WI38 (cell line): Measurements from ENCODE around the gene GRAMD2A.

Experiments used
- H3K4me3 ChIP-seq: 2 replicates; pipeline ENCODE4 v1.5.1; 2011; ENCODE audit warnings: low read depth, mild to moderate bottlenecking, control low read depth, low read length
- CTCF ChIP-seq: IDR thresholded peaks from 2 replicates; pipeline ENCODE4 v1.5.1; 2012; ENCODE audit warnings: low read depth, mild to moderate bottlenecking, control low read depth, low read length

GRAMD2A gene

DNA sequence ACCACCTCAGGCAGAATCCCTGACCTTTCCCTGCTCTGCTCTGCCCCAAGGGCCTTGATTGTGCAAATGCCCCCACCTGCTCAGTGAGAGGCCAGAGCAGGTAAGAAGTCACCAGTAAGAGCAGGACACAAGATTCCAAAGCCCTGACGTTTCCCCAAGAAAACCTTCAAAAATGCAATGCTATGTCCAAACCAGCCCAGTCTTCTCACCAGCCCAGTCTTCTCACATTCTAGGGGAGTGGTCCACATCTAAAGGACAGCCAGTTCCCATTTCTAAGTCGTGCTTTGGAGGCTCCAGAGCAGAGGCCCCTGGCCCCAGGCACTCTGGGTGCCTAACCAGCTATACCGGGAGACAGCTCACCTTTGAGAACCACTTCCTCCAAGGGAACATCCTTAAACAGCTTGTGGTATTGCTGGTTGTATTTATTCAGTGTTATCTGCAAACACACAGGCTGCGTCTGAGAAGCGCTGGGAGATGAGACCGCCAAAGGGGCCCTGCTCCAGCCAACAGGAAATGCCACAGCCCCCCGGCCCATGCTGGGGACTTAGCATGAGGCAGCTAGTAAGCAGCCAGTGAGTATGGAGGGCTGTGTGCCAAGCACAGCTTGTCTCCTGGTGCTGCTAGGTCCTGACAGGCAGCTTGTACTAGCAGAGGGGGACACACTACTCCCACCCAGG, 29.3 kb downstream of the GRAMD2A start:
- no peak for TF ChIP-seq CTCF
- no peak overlapping the region for H3K4me3 ChIP-seq

DNA sequence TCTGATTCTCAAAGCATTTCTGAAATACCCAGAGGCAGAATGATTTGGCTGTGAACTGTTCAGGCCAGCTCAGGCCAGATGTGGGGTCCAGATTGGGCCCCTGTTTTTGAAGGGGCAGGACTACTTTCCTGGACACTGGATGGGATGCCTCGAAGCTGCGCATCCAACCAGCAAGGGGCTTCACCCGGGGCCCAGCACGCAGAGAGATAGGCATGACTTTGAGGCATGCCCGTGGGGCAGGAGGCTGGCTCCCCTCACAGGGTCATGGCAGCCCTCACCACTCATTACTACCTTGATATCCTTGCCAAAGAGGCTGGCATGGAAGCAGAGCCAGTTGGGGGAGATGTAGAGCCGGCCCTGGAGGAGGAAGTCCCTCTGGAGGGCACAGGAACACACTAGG, 30.1 kb downstream of the GRAMD2A start:
- TF ChIP-seq CTCF = no peak
- no peak overlapping the region for H3K4me3 ChIP-seq

GRCh38 chr15:72166716-72167417, 30.7 kb downstream of the GRAMD2A start:
- no peak overlapping the region for H3K4me3 ChIP-seq
- TF ChIP-seq CTCF = no peak

- TF ChIP-seq CTCF = no peak
- H3K4me3 ChIP-seq = no peak overlapping the region
Measured at GRCh38 chr15:72163719-72164118, 33.9 kb downstream of the GRAMD2A start.

DNA sequence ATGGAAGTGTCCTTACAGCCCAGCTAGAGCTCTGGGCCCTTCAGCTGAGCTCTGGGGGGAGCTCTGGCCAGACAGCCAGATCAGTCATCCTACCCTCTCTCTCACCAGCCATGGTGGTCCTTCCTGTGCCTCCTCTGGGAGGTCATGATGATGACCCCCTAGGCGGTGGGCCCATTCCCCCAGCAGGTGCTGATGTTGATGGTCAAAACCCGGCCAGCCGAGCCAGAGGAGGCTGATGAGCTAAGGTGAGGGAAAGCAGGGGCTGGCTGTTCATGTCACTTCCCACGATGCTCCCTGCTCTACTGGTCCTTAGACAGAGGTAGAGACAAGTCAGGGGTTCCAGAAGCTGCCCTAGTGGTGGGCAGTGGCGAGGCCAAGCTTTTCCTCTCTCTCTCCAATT, 35.0 kb downstream of the GRAMD2A start:
- TF ChIP-seq CTCF = no peak
- H3K4me3 ChIP-seq = no peak overlapping the region

- no peak for TF ChIP-seq CTCF
- H3K4me3 ChIP-seq = no peak overlapping the region
Measured at GRCh38 chr15:72161361-72162132, 36.0 kb downstream of the GRAMD2A start.
